NCI-H510A (cell line): ENCODE measurements around the gene DAP.
A peak's percentile ranks its signal among the peaks of the same experiment; 100 is the strongest.
"Not testable (repeated sequence)": the region's sequence is repeated elsewhere in the genome, so short reads cannot be mapped to it uniquely, and the experiment has no call there.

Experiments used
- DNase-seq: peaks from one replicate; lab custom pipeline; 2025; lab: John Stamatoyannopoulos, UW

DAP gene

GRCh38 chr5:10761185-10761932, at the start of gene DAP:
TSS of gene DAP (minus strand) at chr5:10761234. CDS start at chr5:10761068, 166 bp downstream.
- peak; percentile 81 for DNase-seq

- DNase-seq: no peak
Measured at GRCh38 chr5:10808347-10809226, 47.6 kb upstream of the DAP start.

GRCh38 chr5:10801931-10802666, 41.1 kb upstream of the DAP start:
- no peak for DNase-seq

- no peak for DNase-seq
Measured at GRCh38 chr5:10800852-10801251, 39.8 kb upstream of the DAP start.

- no peak for DNase-seq
Measured at GRCh38 chr5:10797261-10797660, 36.2 kb upstream of the DAP start.

GRCh38 chr5:10793785-10794184, 32.8 kb upstream of the DAP start:
- DNase-seq: no peak

- no peak for DNase-seq
Measured at GRCh38 chr5:10792336-10792735, 31.3 kb upstream of the DAP start.

- DNase-seq: no peak
Measured at GRCh38 chr5:10789726-10790125, 28.7 kb upstream of the DAP start.

GRCh38 chr5:10789021-10789420, 28.0 kb upstream of the DAP start:
- DNase-seq: no peak

GRCh38 chr5:10788358-10788757, 27.3 kb upstream of the DAP start:
- no peak for DNase-seq

GRCh38 chr5:10786835-10787234, 25.8 kb upstream of the DAP start:
- no peak for DNase-seq

GRCh38 chr5:10780208-10780607, 19.2 kb upstream of the DAP start:
- not testable (repeated sequence) for DNase-seq

- DNase-seq: no peak
Measured at GRCh38 chr5:10779592-10779991, 18.6 kb upstream of the DAP start.

- no peak for DNase-seq
Measured at GRCh38 chr5:10778179-10778910, 17.3 kb upstream of the DAP start.

- no peak for DNase-seq
Measured at GRCh38 chr5:10775646-10776045, 14.6 kb upstream of the DAP start.

- DNase-seq: no peak
Measured at GRCh38 chr5:10772901-10773585, 12.0 kb upstream of the DAP start.

- no peak for DNase-seq
Measured at GRCh38 chr5:10768328-10768899, 7.4 kb upstream of the DAP start.

GRCh38 chr5:10762776-10763500, 1.9 kb upstream of the DAP start:
- DNase-seq: no peak

GRCh38 chr5:10761933-10762775, 1.1 kb upstream of the DAP start:
- no peak for DNase-seq

- no peak for DNase-seq
Measured at GRCh38 chr5:10760921-10761184, 181 bp downstream of the DAP start.
